HG03571 (cell line): ENCODE measurements around the gene SDHAF4.
"Not testable (repeated sequence)": the region's sequence is repeated elsewhere in the genome, so short reads cannot be mapped to it uniquely, and the experiment has no call there.

Source experiments
- ATAC-seq: cut with Tn5 transposase; IDR thresholded peaks from one replicate; pipeline ENCODE4 v1.9.1; 2021; ENCODE audit not compliant: unreplicated experiment

SDHAF4 gene

DNA sequence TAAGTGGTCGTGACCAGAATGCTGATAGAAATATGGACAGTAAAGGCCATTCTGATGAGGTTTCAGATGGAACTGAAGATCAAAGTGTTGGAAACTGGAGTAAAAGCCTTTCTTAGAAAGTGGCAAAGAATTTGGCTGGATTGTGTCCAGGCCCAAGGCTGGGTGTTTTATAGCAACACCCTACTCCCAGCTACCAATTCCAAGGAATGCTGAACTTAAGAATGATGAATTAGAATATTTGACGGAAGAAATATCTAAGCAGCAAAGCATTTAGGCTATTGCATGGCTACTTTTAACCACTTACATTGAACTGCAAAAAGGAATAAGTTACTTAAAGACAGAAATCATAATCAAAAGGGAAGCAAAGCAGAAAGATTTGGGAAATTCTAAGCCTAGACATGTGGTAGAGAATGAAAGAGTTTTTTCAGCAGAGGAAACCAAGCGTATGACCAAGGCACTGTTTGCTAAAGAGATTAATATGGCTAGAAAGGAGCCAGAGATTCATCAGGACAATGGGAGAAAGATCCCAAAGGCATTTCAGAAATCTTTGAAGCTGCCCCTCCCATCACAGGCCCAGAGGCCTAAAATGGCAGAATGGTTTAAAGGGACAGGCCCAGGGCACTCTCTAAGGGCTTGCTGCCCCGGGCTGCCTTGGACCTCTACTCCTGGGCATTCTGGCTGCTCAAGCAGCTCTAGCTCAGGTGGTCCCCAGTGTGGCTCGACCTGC, 25.8 kb downstream of the SDHAF4 start:
- ATAC-seq = no peak

DNA sequence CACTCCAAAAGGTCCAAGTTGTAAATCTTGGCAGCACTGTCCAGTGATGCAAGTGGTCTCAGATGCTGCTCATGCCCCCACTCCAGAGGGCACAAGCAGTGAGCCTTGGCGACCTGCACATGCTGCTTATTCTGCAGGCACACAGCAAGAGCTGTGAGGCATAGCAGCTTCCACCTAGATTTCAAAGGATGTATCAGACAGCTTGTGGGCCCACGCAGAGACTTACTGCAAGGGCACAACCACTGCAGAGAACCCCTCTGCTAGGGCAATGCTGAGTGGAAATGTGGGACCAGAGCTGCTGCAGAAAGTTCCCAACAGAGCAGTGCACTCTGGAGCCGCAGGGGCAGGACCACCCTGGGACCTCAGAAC, 26.4 kb downstream of the SDHAF4 start:
- ATAC-seq = no peak

DNA sequence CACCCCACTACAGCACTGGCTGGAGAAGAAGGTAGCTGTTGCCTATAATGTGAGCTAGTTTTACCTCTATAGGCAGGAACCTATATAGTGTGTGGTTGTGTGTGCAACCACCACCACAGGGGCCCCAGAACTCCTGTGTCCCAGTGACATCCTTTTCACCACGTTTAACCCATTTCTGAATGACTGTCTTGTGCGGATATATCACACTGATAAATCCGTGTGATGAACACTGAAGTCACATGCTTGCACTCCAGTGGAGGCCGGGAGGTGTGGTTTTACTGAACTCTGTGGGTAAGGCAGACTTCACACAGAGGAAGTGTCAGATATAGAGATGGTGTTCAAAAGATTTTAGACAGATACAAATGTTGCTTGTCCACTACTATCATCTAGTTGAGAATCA, 32.5 kb downstream of the SDHAF4 start:
- no peak for ATAC-seq

DNA sequence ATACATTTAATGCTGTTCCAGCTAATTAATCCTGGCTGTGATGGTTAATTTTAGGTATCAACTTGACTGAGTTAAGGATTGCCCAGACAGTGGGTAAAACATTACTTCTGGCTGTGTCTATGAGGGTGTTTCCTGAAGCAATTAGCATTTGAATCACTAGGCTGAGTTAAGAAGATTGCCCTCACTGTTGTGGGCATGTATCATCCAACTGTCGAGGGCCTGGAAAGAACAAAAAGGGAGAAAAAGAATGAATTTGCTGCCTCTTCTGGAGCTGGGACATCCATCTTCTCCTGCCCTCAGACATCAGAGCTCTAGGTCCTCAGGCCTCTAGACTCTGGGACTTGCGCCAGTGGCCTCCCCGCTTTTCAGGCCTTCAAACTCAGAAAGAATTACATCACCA, 34.3 kb downstream of the SDHAF4 start:
- no peak for ATAC-seq

DNA sequence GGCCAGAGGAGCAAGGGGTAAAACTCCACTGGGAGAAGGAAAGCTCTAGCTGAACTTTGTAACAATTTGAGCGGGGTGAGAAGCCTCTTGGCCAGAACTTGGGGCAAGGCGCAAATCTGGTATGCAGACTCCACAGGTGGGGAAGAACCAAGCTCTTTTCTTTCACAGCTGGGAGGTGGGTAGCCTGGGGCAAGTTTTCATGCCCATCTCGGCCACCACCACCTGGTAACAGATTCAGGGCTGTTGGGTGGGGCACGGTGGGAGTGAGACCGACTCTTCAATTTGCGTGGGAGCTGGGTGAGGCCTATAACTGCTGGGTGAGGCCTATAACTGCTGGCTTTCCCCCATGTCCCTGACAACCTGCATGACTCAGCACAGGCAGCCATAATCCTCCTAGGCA, 37.5 kb downstream of the SDHAF4 start:
- ATAC-seq = no peak

DNA sequence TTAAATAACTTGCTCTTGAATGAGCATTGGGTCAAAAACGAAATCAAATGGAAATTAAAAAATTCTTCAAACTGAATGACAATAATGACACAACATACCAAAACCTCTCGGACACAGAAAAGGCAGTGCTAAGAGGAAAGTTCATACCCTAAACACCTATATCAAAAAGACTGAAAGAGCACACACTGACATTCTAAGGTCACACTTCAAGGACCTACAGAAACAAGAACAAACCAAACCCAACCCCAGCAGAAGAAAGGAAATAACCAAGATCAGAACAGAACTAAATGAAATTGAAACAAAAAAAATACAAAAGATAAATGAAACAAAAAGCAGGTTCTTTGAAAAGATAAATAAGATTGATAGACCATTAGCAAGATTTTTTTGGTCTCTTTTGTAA, 40.6 kb downstream of the SDHAF4 start:
- not testable (repeated sequence) for ATAC-seq

DNA sequence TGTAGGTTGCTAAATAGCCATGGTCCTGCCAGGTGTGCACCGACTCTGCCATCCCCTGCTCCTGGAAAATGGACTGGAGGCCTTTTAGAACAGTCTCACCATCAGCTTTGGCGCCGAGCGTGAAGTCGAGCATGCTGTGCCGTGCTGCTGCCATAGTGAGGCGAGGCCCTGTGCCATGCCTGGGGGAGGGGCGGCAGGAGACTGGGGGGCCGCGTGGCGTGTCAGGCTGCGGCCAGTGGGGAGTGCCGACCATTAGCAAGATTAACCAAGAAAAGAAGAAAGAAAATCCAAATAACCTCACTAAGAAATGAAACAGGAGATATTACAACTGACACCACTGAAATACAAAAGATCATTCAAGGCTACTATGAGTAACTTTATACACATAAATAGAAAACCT, 42.5 kb downstream of the SDHAF4 start:
- ATAC-seq = not testable (repeated sequence)

DNA sequence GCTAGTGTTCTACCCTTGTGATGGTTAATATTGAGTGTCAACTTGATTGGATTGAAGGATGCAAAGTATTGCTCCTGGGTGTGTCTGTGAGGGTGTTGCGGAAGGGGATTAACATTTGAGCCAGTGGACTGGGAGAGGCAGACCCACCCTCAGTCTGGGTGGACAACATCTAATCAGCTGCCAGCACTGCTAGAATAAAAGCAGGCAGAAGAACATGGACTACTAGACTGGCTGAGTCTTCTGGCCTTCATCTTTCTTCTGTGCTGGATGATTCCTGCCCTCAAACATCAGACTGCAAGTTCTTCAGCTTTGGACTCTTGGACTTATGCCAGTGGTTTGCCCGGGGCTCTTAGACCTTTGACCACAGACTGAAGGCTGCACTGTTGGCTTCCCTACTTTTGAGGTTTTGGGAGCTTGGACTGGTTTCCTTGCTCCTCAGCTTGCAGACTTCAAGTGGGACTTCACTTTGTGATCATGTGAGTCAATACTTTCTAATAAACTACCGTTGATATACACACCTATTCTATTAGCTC, 50.1 kb downstream of the SDHAF4 start:
- no peak for ATAC-seq

DNA sequence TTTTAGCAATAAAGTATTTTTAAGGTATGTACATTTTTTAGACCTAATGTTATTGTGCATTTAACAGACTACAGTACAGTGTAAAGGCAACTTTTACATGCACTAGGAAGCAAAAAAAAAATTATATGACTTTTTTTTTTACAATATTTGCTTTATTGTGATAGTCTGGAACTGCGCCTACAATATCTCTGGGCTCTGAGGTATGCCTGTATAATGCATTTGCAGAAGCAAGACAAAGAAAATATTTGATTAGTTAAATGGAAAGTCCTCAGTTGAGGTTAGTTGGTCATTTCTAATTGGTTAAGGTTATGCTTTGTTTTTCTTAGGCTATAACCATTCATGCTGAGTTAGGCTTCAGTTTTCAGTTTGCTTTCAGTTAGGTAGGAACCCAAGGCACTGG, 54.0 kb downstream of the SDHAF4 start:
- no peak for ATAC-seq

DNA sequence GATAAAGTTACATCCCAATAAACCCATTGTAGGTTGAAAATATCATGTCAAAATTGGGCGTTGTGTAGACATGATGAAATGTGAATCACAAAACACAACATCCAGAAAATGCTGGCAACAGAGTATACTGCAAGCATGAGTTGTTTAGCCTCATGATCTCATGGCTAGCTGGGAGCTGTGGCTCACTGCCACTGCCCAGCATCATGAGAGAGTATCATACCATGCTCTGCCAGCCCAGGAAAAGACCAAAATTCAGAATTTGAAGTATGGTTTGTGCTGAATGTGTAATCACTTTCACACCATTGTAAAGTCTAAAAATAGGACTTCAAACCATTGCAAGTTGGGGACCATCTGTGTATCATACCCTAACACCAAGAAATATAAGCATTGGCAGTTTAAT, 55.7 kb downstream of the SDHAF4 start:
- ATAC-seq = no peak

DNA sequence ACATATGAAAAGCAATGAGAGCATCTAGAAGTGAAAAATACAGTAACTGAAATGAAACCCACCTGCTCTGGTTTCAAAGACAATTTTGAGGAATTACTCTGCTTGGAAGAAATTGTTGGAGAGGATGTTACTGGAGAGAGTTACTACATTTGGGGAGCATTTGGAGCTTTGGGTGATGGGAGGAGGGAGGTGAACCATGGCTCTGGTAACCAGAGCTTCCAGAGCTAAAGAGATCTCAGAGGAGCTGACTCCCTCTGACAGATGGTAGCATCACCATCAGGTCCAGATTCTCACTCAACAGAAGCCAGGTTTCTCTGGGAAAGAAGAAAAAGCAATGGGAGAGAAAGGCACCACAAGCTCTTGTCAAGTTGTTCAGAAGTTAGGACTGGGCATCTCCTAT, 58.7 kb downstream of the SDHAF4 start:
- no peak for ATAC-seq

DNA sequence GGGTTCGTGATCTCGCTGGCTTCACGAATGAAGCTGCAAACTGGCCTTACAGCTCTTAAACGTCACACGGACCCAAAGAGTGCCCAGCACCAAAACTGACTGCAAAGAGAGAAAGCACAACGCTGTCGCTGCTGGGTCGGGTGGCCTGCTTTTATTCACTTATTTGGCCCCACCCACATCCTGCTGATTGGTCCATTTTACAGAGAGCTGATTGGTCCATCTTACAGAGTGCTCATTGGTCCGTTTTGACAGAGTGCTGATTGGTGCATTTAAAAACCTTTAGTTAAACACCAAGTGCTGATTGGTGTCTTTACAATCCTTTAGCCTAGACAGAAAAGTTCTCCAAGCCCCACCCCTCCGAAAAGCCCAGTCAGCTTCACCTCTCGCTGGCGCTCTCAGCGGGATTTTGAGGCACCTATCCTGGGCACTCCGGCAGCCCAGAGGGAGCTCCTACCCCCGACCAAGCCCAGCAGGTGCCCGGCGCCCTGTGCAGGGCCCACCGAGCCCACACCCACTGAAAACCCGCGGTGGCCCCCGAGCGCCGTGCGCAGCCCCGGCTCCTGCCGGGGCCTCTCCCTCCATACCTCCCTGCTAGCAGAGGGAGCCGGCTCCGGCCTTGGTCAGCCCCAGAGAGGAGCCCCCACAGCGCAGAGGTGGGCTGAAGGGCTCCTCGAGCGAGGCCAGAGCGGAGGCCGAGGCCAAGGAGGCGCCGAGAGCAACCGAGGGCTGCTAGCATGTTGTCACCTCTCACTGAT, 60.9 kb downstream of the SDHAF4 start:
- no peak for ATAC-seq

DNA sequence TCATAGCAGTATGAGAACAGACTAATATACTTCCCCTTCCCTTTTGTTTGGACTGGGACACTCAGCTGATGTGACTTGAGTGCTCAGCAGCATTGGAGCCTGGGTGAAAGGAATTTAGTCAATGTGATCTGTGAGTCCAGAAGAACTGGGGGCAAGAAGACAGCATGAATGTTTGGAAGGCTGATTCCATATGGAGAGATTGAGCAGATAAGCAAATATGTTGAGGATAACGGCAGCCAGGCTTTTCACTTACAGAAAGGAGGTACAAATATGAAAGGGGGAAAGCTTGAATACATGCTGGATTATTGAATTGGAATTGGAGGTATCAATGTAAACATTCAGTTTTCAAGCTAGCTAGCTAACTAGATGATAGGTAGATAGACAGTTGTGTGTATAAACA, 63.2 kb downstream of the SDHAF4 start:
- ATAC-seq = no peak

DNA sequence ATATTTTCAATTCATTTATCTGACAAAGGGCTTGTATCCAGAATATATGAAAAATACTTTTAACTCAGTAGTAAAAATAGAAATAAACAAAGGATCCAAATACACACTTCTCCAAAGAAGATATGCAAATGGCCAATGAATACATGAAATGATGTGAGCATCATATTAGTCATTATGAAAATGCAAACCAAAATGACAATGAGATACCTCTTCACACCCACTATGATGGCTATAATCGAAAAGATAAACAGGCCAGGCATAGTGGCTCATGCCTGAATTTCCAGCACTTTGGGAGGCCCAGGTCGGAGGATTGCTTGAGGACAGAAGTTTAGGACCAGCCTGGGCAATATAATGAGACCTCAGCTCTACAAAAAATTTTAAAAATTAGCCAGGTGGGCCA, 67.1 kb downstream of the SDHAF4 start:
- no peak for ATAC-seq

DNA sequence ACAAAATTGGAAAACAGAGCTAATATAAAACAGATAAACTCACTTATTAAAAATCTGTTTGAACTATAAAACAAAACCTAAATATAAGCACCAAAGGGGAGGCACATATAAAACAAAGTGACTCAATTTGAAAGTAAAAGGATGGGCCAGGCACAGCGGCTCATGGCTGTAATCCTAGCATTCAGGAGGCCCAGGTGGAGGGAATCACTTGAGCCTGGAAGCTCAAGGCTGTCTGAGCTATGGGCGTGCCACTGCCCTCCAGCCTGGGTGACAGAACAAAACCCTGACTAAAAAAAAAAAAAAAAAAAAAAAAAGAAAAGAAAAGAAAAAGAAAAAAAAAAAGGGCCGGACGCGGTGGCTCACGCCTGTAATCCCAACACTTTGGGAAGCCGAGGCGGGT, 69.9 kb downstream of the SDHAF4 start:
- no peak for ATAC-seq

DNA sequence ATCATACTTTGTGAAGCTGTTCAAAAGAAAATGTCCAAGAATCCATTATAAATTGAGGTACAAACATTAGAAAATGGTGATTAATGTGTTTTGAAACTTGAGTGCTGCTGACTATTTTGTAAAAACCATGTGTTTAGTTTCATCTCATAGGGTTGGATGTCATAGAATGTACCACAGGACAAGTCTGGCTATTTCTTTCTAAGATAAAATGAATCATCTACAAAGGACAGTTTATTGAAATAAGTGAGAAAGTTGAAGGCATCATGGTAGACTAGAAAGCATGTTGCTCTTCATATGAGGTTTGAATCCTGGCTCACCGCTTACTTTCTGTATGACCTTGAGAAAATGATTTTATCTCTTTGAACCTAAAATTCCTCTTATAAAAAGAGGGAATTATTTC, 71.7 kb downstream of the SDHAF4 start:
- no peak for ATAC-seq
